ENCODE results near the gene SLC4A4.

The SLC4A4 gene

DNA sequence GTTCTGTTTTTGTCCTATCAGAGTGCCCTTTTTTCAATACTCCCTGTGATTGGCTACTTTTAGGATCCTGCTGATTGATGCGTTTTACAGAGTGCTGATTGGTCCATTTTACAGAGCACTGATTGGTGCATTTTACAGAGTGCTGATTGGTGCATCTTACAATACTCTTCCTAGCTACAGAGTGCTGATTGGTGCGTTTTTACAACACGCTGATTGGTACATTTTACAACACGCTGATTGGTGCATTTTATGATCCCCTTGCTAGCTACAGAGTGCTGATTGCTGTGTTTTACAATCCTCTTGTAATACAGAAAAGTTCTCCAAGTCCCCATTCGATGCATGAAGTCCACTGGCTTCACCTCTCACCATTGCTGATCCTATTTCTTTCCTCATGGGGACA lies 268.3 kb downstream of the SLC4A4 start:
- no peak for TF ChIP-seq CTCF (IDR thresholded peaks at IDR 0.05; ENCODE audit: low read depth, low read length)

GRCh38 chr4:71607780-71608677 lies 269.2 kb downstream of the SLC4A4 start:
- DNase-seq (ENCODE audit: extremely low read depth, low read depth): no peak
- TF ChIP-seq CTCF (IDR thresholded peaks at IDR 0.05; ENCODE audit: low read depth, low read length): no peak

More for the DNA sequence above, 268.3 kb downstream of the SLC4A4 start:
- no peak for DNase-seq (ENCODE audit: extremely low read depth, low read depth)

DNA sequence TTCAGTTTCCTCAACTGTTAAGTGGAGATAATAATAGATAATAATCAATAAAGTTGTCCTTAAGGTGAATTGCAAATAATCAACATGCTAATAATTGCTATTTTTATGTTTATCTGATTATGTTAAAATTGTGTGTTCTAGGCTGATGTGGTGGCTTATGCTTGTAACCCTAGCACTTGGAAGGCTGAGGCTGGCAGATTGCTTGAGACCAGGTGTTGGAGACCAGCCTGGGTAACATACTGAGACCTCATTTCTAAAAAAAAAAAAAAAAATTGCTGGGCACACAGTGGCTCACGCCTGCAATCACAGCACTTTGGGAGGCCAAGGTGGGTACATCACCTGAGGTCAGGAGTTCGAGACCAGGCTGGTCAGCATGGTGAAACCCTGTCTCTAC lies 269.9 kb downstream of the SLC4A4 start:
- no peak for DNase-seq (ENCODE audit: extremely low read depth, low read depth)
- TF ChIP-seq CTCF (IDR thresholded peaks at IDR 0.05; ENCODE audit: low read depth, low read length): no peak

- DNase-seq (ENCODE audit: extremely low read depth, low read depth): no peak
- TF ChIP-seq CTCF (IDR thresholded peaks at IDR 0.05; ENCODE audit: low read depth, low read length): no peak
Observed at GRCh38 chr4:71609167-71609566, 270.3 kb downstream of the SLC4A4 start.

DNA sequence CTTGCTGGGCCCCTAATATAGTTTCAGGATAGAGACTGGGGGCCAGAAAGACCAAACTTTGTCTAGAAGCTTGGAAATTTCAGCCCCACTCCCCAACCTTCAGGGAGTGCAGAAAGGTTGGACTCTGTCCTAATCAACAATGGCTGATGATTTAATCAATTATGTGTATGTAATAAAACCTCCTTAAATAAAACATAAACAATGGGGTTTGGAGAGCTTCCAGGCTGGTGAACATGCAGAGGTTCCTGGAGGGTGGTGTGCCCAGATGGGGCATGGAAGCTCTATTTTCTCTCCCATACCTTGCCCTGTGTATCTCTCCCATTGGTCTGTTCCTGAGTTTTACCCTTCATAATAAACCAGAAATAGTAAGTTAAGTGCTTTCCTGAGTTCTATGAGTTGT lies 270.8 kb downstream of the SLC4A4 start:
- no peak for DNase-seq (ENCODE audit: extremely low read depth, low read depth)
- TF ChIP-seq CTCF (IDR thresholded peaks at IDR 0.05; ENCODE audit: low read depth, low read length): no peak

DNA sequence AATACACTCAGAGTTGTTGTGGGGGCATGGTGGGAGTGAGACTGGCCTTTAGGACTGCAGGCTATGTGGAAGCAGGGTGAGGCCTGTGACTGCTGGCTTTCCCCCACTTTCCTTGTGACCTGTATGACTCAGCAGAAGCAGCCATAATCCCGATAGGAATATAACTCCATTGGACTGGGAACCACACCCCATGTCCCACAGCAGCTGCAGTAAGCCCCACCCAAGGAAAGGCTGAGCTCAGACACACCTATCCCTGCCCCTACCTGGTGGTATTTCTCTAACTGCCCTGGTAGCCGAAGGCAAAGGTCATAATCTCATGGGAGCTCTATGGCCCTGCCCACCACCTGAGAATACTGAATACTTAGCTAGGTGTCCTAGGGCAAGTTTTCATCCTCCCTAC lies 275.8 kb downstream of the SLC4A4 start:
- DNase-seq (ENCODE audit: extremely low read depth, low read depth): no peak
- no peak for TF ChIP-seq CTCF (IDR thresholded peaks at IDR 0.05; ENCODE audit: low read depth, low read length)

- no peak for DNase-seq (ENCODE audit: extremely low read depth, low read depth)
- TF ChIP-seq CTCF (IDR thresholded peaks at IDR 0.05; ENCODE audit: low read depth, low read length): no peak
Observed at GRCh38 chr4:71616168-71616811, 277.5 kb downstream of the SLC4A4 start.
